ENCODE measurements around the gene TJP2.

The TJP2 gene

DNA sequence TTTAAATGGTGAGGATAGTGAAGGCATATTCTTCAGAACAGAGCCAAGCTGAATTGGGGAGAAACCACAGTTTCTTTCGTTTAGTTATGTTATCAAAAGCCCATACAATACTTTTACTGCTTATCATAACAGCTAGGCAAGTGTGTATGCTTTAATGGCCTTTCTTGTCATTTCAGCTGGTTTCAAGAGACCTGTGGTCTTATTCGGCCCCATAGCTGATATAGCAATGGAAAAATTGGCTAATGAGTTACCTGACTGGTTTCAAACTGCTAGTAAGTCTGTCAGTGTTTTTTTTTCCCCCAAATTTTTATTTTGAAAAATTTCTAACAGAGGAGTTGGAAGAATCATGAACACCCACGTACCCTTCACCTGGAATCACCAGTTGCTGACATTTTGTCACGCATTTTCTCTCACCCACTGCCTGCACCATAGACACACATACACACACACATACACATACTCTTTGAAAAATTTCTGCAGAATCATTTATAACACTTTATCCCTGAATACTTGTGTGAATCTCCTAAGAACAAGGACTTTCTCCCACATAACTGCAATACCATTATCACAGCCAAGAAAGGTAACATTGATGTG, 63.7 kb downstream of the TJP2 start:
- no peak for DNase-seq

DNA sequence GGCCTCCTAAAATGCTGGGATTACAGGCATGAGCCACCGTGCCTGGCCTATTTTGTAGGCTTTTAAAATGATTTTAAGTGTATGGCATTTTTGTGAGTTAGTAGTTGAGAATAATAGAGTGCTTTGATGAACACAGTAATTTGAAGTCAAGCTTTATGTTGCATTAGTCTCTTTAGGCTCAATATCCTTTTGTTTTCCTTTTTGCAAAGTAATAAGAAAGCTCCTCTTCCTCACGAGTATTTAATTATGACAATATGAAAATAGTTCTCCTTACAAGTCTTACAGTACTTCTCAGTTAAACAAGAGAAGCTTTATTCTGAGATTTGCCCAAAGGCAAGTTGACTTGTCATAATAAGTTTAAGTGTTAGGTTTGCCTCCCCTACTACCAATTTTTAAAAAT, 69.0 kb downstream of the TJP2 start:
- DNase-seq: no peak

DNA sequence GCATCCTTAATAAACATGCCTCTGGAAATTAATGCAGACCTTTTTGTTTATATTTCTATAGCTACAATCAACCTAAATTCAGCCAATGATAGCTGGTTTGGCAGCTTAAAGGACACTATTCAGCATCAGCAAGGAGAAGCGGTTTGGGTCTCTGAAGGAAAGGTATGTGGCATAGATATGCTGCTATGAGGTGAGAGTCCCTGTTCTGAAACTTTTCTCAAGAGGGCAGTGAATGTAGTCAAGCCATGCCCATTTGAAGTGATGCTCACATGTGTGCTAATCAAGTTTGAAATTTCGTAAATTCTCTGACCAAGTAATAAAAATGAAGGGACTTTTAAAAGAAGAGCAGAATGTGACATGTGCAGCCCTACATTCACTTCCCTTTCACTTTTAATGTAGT, 72.6 kb downstream of the TJP2 start:
- DNase-seq: no peak

DNA sequence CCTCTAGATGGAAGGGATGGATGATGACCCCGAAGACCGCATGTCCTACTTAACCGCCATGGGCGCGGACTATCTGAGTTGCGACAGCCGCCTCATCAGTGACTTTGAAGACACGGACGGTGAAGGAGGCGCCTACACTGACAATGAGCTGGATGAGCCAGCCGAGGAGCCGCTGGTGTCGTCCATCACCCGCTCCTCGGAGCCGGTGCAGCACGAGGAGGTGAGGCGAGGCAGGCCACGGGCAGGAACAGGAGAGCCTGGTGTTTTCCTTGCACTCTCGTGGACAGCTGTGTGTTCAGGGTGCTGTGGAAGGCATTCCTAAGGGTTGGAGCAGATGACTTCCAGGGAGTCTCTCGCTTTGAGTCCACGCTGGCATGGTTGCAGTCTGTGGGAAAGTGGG, 73.9 kb downstream of the TJP2 start:
- no peak for DNase-seq

DNA sequence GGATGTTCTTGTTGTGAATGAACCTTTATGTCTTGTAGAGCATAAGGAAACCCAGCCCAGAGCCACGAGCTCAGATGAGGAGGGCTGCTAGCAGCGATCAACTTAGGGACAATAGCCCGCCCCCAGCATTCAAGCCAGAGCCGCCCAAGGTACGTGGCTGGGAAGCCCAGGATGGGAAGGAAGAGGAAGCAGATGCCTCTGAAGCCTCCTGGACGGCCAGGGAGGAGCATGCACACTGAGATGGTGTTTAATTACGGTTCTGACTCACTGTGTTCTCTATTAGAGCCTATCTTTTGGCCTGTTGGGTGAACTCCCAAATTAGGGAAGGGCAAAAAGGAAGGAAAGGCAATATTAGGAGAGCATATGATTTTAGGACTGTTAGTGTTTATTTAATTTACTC, 75.3 kb downstream of the TJP2 start:
- no peak for DNase-seq

DNA sequence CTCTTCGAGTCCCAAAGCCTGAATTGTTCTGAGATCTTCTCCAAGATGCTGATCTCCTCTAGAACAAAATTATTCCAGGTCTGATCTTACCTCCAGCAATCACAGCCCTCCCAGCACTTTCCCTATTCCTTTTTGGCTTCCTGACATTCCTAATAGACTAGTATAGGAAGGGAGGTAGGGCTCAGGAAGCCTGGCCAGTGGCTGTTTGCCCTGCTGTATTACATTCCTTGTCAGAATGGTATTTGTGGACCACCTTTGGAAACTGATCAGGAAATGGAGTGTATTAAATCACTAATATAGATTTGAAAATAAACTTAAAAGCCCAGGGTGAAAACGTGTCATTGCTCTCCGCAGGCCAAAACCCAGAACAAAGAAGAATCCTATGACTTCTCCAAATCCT, 76.6 kb downstream of the TJP2 start:
- DNase-seq: no peak

DNA sequence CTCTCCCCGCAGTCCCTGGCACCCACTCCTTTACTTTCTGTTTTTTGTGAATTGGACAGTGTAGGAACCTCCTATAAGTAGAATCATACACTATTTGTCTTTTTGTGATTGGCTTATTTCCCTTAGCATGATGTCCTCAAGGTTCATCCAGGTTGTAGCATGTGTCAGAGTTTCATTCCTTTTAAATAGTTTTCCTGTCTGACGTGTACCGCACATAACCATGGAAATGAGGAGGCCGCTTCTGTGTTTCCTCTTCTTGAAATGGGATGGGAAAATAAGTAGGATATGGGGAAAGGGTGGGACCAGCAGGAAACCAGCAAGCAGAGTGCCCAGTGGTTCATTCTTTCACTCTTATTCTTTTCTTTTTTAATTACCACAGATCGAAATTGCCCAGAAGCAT, 78.4 kb downstream of the TJP2 start:
- DNase-seq: no peak

DNA sequence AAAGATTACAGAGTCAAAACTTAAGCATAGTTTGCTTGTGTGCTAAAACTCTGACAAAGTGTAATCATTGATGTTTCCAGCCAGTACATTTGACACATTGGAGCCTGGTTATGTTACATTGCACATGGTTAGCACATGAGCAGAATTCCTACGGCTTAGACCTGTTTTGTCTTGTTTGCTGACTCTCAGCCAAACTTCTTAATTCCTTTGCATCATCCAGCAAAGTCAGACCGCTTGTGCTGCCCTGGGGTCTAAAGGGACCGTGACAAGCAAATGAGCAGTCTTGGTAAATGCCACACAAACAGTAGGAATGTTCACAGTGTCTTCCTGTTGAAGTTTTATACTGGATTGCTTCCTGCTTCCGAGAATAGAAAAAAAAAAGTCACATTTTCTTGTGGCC, 79.0 kb downstream of the TJP2 start:
- DNase-seq: no peak

DNA sequence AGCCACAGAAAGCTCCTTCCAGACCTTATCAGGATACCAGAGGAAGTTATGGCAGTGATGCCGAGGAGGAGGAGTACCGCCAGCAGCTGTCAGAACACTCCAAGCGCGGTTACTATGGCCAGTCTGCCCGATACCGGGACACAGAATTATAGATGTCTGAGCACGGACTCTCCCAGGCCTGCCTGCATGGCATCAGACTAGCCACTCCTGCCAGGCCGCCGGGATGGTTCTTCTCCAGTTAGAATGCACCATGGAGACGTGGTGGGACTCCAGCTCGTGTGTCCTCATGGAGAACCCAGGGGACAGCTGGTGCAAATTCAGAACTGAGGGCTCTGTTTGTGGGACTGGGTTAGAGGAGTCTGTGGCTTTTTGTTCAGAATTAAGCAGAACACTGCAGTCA, 80.1 kb downstream of the TJP2 start:
- no peak for DNase-seq

DNA sequence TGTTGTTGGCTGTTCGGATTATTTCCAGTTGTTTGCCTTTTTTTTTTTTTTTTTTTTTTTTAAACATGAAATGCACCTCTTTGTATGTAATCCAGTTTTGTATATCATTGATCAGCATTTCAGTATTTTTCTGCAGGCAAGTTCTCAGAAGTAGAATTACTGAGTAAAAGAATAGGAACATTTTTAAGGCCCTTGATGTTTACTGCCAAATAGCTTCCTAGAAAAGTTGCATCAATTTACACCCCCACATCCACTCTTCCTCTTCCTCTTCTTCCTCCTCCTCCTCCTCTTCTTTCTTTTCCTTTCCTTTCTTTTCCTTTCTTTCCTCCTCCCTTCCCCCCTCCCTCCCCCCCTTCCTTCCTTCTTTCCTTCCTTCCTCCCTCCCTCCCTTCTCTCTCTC, 81.5 kb downstream of the TJP2 start:
- DNase-seq: no peak

DNA sequence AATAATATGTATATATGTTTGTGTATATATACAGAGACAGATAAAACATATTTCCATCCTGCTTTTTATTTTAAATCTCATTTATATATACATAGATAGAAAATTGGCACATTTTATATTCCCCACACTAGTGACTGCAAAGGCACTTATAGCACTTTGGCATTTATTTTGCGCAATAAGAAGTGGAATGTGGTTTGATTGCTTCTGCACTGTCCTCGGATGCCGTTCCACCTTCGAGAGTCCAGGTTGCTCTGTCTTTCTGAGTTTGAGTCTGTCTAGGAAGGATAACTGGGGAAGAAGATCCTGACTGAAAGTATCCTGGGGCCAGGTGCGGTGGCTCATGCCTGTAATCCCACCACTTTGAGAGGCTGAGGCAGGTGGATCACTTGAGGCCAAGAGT, 84.5 kb downstream of the TJP2 start:
- no peak for DNase-seq

DNA sequence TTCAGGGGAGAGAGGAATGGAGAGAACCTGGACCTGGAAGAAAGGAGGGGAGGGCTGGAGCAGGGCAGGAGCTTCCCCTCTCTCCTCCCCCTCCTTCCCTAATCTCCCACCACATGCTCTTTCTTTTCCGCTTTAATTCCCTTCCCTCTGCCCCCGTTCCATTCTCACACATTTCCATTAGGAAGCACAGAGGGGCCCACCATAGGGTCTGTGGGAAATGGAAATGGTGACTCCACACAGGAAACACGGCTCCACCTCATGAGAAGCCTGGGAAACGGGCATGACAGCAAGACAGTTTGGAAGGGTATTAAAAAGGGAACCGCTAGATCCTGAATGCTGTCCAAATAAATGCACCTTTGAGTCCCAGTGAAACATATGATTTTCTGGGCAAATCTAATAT, 86.1 kb downstream of the TJP2 start:
- DNase-seq: no peak

DNA sequence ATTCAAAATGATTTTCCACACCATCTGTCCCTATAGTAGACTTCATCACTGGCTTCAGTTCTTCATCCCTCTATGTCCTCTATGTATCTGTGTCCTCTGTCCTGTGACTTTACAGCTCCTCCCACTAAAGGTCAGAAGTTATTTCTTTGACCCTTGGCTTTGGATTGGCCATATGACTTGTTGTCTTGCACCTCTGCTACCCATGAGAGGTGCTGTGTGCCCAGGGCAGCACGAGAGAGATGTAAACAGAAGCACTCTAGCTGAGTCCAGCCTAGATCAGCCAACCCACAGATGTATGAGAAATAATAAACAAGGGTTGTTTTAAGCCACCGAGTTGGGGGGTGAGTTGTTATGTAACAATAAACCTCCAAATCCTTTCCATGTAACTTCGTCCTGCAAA, 87.6 kb downstream of the TJP2 start:
- DNase-seq: no peak

DNA sequence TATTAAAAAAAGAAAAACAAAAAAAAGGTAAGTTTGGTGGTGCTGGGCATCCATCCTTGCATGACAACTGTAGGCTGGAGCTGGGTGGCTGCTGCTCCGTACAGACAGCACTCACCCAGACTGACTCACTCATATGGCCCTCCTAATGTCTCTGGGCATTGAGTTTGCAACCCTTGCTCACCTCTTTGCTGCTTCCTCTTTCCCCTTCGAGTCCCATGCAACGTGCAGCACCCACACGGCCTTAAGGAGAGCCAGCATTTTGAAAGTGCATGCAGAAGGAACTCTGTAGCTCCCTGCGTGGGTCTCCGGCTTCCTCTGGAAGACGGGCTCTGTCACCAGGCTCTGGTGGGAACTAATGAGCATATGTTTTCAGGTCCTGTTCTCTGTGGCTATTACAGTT, 90.4 kb downstream of the TJP2 start:
- DNase-seq: peak; percentile 68 to 96

DNA sequence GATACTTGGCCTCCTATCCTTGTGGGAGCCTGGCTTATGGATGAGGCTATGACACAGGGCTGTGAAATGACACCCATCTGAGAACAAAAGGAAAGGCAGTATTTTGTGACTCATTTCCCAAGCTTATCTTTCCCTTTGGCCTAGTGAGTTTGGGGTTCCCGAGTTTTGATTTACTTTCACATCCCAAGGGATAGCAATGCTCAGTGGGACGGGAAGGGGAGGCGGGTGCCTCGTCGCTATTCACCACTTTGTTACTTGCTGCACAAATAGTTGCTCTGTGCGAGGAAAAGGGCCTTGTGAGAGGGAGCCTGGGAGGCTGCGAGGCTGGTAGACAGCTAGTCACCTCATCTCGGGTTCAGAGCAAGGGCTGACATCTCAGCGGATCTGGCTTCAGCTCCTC, 91.8 kb downstream of the TJP2 start:
- DNase-seq: peak in 1 of 2 donors; percentile 5

DNA sequence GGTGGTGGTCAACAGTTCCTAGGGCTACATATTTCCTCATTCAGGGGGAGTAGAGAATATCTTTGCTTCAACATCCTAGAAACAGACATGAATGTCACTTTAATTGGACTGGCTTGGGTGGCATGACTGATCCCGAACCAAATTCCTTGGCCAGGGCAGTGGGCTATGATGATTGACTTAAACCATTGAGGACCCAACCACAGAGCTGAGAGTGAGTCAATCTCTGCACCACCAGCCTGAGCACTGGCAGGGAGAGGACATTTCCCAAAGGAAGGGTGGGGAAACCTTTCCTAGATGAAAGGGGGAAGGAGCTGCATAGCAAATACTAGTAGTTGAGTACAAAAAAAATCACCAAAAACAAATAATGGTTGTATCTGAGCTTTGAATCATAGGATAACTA, 98.1 kb downstream of the TJP2 start:
- DNase-seq: no peak

DNA sequence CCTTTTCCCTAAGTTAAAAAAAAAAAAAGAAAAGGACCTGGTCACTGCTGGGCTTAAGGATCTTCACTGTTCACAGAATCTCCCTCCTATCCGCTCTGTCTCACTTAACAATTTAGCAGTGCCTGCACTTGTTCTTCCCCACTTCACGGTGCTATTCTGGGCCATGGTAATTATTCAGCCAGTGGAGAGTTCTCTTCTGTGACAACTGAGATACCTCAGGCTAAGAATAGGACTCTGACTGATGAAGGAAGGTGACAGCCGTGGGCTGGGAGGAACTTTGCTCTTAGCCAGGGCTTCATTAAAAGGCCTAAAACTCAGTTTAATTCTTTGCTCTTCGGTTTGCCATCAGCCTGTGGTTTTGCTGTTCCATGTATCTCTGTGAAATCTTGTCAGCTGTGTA, 99.1 kb downstream of the TJP2 start:
- DNase-seq: no peak

DNA sequence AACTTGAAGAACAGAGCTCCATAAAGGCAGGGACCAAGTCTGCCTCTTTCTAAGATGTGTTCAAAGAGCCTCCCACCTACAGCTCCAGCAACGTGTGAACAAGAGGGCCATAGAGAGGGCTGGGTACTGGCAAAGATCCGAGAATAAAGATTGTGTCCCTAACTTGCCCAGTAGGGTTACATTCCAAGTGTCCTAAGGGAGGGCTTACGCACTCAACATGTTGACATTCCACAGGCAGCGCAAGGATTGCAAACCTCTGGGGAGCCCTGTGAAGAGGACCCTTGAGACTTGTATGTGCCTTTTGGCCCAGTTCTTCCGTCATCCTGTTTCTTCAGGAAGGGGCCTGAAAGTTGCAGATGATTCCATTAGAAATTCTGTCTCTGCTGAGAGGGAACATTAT, 102.7 kb downstream of the TJP2 start:
- DNase-seq: no peak

DNA sequence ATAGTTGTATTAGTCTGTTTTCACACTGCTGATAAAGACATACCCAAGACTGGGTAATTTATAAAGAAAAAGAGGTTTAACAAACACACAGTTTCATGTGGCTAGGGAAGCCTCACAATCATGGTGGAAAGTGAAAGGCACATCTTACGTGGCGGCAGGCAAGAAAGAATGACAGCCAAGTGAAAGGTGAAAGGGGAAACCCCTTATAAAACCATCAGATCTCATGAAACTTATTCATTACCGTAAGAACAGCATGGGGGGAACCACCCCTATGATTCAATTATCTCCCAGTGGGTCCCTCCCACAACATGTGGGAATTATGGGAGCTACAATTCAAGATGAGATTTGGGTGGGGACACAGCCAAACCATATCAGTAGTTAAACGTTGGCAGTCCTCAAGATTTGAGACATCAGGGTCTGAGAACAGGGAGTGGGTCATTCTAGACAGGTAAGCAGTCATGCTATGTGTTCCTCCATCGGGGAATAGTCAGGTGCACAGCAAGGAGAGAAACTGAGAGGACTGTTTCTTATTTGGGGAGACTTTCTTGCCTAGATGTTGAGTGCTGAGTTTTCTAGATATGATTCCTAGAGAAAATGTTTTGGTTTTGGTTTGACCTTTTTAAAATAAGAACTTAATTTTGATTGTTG, 105.1 kb downstream of the TJP2 start:
- DNase-seq: no peak

DNA sequence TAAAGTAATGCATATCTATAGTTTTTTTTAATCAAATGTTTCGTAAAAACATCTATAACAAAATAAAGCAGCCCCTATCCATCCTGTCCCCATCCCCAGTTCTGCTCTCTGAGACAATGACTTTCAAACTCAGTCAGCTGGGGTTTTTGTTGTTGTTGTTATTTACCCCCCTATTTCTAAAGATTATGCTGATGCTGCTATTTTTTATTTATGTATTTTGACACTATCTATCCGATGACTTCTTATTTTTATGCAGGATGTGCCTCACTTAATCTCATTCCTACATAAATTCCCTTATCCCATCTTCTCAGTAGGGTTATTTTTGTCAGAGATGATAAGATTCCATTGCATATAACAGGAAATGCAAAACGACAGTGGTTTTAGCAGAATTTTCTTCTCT, 105.7 kb downstream of the TJP2 start:
- no peak for DNase-seq

DNA sequence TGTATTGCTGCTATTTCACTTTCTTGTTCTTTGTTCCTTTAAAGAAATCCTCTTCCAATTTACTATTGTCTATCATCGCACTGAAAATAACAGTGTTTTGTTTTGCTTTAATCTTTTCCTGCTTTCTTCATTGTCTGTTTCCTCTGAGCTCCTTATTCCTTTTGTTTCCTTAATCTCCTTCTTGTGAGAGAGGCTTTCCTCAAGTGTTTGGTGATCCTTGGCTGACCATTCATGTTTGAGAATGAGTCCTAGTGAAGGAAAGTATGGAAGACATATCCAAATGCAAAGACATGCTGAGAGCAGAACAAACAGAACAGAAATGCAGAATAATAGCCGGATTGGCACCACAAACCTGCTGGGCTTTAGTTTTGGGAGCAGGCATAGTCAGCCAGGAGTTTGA, 108.9 kb downstream of the TJP2 start:
- DNase-seq: no peak

DNA sequence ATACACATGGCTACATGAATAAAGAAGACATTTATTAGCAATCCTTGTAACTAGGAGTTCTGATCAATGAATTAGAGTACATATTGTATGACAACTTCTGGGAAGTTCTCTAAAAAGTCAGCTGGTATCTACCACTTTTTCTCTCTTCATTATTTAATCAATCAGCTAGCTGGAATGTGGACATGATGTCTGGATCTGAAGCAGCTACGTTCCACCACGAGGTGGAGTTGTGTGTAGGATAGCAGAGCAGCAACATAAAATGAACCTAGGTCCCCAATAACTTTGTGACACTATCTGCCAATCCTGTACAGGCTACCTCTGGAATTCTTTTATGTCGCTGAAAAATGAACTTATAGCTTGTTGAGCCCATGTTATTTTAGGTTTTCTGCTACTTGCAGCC, 118.0 kb downstream of the TJP2 start:
- no peak for DNase-seq

DNA sequence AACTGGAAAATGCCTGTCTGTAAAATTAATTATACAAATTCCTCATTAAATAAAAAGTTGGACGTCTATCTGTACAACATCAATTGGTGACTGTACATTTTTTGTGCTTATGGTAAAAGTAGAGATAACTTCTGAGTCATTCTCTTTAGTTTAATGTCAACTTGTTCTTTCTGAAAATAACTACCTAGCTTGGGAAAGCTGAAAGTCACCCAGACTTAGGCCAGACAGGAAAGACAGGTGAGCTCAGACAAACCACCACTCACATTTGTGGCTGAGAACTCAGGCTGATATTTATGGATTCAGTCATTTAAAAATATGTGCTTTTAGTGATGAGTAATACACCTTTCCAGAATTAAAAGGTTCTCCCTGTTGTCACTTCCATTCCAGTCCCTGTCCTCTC, 119.1 kb downstream of the TJP2 start:
- DNase-seq: no peak

DNA sequence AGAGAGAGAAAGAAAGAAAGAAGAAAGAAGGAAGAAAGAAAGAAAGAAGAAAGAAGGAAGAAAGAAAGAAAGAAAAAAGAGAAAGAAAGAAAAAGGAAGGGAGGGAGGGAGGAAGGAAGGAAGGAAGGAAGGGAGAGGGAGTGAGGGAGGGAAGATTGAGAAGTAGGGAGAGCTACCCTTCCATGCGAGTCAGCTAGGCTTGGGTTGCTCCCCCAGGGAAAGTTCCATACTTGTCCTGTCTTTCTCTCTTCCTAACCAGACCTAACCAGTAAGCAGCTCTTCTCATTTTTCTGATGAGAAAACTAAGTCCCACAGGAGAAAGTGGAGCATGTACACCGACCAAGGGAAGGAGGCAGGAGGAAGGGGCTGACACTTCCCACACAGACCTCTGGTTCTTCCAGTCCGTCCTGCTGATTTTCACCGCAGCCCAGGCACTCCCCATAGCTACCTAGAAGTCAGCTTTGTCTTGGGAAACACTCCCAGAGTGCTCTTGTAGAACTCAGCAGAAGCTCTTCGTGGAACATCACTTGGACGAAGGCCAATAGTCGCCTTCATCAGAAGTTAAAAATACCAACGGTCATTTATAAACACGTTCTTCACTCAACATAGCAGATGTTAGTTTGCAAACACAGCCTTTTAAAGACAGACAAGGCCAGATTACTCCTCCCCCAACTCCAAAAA, 121.9 kb downstream of the TJP2 start:
- DNase-seq: no peak

Measured in inflammatory macrophage treated with lipopolysaccharide for 1 hour (primary cell).